GM12891 (cell line): ENCODE measurements around the gene KRTAP9-1. TPM values are rescaled to one million over a fixed set of nuclear protein-coding genes. Genes with fewer than 3 reads are reported as not detected.
"Not testable (repeated sequence)": the region's sequence is repeated elsewhere in the genome, so short reads cannot be mapped to it uniquely, and the experiment has no call there.

Experiments
- DNase-seq: peaks from one replicate; pipeline ENCODE4 v3.0.0; 2011; ENCODE audit warnings: low spot score; ENCODE audit not compliant: insufficient read length
- FAIRE-seq: peaks from 2 replicates; lab custom pipeline; 2011; peaks lifted over from hg19 to GRCh38; lab: Jason Lieb, UNC
- PAX5 ChIP-seq: IDR thresholded peaks from 2 replicates; pipeline ENCODE4 v1.6.1; 2011; ENCODE audit warnings: low read length, moderate library complexity, mild to moderate bottlenecking; ENCODE audit not compliant: insufficient read depth, severe bottlenecking
- POLR2A ChIP-seq: IDR thresholded peaks from 2 replicates; pipeline ENCODE4 v1.6.1; 2011; ENCODE audit warnings: low read depth, low read length, control low read depth
- POLR2AphosphoS5 ChIP-seq: IDR thresholded peaks from 2 replicates; pipeline ENCODE4 v1.6.1; 2011; ENCODE audit warnings: low read depth, low read length, control low read depth
- POU2F2 ChIP-seq: IDR thresholded peaks from 2 replicates; pipeline ENCODE4 v1.6.1; 2011; ENCODE audit warnings: low read depth, mild to moderate bottlenecking, control low read depth, low read length, moderate library complexity
- SPI1 ChIP-seq: IDR thresholded peaks from 2 replicates; pipeline ENCODE4 v1.6.1; 2011; ENCODE audit warnings: low read depth, low read length, control low read depth
- TAF1 ChIP-seq: IDR thresholded peaks from 2 replicates; pipeline ENCODE4 v1.6.1; 2011; ENCODE audit warnings: low read depth, low read length, control low read depth
- polyA plus RNA-seq: library from polyadenylated mRNA; unstranded; fragments of >200 nt; gene quantifications from one replicate; pipeline ENCODE4 v1.2.1, GENCODE V29; 2012; ENCODE audit warnings: low read depth, missing spikeins, inconsistent platforms; ENCODE audit not compliant: missing spikeins

The KRTAP9-1 gene, protein sequence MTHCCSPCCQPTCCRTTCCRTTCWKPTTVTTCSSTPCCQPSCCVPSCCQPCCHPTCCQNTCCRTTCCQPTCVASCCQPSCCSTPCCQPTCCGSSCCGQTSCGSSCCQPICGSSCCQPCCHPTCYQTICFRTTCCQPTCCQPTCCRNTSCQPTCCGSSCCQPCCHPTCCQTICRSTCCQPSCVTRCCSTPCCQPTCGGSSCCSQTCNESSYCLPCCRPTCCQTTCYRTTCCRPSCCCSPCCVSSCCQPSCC
- polyA plus RNA-seq = not detected

DNA sequence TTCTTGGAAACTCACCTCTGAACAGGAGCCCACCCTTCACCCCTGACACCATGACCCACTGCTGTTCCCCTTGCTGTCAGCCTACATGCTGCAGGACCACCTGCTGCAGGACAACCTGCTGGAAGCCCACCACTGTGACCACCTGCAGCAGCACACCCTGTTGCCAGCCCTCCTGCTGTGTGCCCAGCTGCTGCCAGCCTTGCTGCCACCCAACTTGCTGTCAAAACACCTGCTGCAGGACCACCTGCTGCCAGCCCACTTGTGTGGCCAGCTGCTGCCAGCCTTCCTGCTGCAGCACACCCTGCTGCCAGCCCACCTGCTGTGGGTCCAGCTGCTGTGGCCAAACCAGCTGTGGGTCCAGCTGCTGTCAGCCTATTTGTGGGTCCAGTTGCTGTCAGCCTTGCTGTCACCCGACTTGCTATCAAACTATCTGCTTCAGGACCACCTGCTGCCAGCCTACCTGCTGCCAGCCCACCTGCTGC lies at the start of gene KRTAP9-1:
Gene KRTAP9-1, plus strand, starts transcription at position 51 of the 482 bp plus-strand sequence. Its CDS starts 0 bp downstream, at position 51.
- not testable (repeated sequence) for DNase-seq, FAIRE-seq

DNA sequence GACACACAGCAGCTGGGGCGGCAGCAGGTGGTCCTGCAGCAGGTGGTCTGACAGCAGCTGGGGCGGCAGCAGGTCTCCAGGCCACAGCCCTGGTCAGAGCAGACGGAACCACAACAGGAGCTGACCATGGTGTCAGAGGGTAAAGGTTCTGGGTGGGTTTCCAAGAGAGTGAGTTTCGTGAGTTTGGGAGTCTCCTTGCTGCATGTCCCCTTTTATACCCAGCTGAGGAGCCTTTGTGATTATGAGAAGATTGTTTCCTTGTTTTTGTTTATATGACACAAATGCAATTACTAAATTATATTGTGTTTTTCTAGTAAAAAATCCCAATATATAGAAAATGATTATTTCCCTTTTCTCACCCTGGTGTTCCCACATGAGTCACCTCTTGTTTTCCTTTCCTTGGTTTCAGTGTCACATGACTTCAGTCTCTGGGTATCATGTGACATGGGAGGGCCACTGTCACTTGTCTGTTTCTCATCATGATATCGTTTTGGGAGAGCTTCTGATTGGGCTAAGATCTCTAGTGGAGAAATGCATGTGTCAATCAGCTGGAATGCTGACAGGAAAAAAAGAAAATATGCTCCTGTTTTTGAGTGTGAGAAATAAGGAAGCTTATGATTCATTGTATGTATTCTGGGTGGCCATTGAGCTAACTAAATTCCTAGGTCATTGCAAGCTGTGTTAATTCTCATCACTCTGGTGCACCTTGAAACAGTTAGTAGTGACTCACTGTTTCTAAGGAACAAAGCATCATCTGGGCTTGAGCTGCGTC lies 49.1 kb upstream of the KRTAP9-1 start, which contains the start of gene KRTAP4-6:
Gene KRTAP4-6, minus strand, starts transcription at position 185 of the 772 bp plus-strand sequence. Its CDS starts 57 bp downstream, at position 128.
- DNase-seq (no peak), FAIRE-seq (no peak)
- TF ChIP-seq POLR2A (no peak), SPI1 (no peak), POLR2AphosphoS5 (no peak), POU2F2 (no peak), TAF1 (no peak), PAX5 (no peak)

DNA sequence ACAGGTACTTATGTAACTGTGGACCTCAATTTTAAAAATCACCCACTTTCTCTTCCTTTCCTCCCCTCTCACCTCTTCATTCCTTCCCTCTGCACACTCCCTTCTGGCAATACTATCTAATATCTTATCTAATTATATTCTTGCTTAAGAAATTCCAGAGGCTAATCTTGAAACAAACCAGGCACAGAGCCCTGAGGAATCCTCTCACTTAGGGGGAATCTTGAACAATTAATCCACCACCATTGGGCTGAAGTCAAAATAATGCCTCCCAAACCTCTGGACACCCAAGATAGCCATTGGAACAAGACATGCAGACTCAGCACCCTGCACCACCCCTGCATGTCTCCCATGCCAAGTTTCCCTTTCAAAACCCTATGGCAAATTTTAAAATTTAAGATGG lies 48.3 kb upstream of the KRTAP9-1 start:
- DNase-seq = no peak
- FAIRE-seq = no peak
- TF ChIP-seq POLR2AphosphoS5 (no peak), TAF1 (no peak), PAX5 (no peak), POU2F2 (no peak)

DNA sequence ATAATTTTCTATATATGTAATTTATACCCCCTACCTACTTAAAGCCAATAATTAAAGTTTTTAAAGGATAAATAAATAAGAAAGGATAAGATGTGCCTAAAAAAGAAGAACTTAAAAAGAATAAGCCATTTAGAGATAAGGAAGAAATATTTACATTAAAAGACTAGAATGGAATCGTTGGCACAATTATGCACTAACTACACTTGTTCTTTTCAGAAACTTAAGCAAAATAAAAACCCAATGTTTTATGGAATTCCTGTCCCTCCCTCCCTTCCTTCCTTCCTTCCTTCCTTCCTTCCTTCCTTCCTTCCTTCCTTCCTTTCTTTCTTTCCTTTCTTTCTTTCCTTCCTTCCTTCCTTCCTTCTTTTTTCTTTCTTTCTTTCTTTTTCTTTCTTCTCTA lies 44.8 kb upstream of the KRTAP9-1 start:
- TF ChIP-seq SPI1 (no peak), POU2F2 (no peak), POLR2AphosphoS5 (no peak), TAF1 (no peak), PAX5 (no peak), POLR2A (no peak)

DNA sequence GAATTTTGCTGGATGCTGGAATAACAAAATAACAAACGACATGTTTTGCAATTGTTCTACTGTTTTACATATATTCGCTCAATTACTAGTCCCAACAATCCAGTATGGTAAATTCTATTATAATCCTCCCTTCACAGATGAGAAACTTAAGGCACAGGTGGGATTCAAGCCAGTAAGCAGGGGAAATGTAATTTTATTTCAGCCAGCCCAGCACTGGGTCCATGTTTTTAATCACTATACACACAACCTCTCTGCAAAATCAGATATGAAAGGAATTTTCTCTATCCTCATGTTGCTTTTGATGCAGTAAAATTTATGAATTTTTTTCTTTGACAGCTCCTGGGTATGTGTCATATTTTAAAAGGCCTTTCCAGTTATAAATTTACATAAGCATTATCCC lies 44.4 kb upstream of the KRTAP9-1 start:
- DNase-seq (no peak), FAIRE-seq (no peak)
- TF ChIP-seq POLR2AphosphoS5 (no peak), POLR2A (no peak), TAF1 (no peak), PAX5 (no peak), SPI1 (no peak), POU2F2 (no peak)

More for the DNA sequence above, 44.8 kb upstream of the KRTAP9-1 start:
- no peak for FAIRE-seq
- DNase-seq = no peak

DNA sequence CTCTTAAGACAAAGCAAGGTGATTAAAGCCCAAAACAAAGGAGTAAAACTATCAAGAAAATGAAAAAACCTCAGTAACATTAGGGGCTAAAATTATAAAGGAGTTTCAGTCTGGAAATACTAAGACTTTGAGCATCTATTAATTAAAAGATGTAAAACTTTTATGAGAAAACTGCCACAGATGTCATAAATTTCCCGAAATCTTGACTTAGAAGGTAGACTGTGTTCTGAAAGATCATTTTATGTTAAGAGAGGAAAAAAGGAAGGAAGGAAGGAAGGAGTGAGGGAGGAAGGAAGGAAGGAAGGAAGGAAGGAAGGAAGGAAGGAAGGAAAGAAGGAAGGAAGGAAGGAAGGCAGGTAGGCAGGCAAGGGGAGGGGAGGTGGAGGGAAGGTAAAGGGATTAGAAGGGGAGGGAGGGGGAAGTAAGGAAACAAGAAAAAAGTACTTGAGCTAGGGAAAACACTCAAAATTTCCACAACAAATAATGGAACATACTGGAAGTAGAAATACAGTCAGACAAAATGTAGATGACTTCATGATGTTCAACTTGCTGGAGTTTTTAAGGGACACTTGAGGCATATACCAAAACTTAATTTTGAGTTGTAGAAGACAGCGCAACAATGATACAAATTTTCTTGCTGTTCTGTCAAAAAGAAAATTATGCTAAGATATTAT lies 42.0 kb upstream of the KRTAP9-1 start:
- TF ChIP-seq POU2F2 = no peak
- no peak for TF ChIP-seq PAX5
- TF ChIP-seq POLR2AphosphoS5 = no peak
- TF ChIP-seq TAF1 = no peak
- no peak for TF ChIP-seq SPI1
- TF ChIP-seq POLR2A = no peak
- DNase-seq = no peak

DNA sequence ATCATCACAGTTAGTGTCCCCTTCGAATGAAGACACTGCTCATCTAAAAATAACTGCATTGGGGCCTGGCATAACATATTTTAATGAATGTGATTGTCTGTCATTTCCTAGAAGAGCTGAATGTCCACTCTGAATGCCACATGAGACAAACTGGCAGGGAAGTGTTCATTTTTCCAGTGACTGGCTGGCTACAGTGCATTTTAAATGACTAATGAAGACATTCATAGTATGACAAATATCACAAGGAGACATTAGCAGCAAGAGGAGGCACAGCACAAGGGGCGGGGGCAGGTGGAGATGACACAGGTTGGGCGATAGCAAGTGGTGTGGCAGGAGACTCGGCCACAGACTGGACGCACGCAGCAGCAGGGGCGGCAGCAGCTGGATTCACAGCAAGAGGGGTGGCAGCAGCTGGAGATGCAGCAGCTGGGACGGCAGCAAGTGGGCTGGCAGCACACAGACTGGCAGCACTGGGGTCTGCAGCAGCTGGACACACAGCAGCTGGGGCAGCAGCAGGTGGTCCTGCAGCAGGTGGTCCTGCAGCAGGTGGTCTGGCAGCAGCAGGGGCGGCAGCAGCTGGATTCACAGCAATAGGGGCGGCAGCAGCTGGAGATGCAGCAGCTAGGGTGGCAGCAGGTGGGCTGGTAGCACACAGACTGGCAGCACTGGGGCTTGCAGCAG lies 40.6 kb upstream of the KRTAP9-1 start:
- not testable (repeated sequence) for DNase-seq, FAIRE-seq

More for the DNA sequence above, 42.0 kb upstream of the KRTAP9-1 start:
- FAIRE-seq = no peak

DNA sequence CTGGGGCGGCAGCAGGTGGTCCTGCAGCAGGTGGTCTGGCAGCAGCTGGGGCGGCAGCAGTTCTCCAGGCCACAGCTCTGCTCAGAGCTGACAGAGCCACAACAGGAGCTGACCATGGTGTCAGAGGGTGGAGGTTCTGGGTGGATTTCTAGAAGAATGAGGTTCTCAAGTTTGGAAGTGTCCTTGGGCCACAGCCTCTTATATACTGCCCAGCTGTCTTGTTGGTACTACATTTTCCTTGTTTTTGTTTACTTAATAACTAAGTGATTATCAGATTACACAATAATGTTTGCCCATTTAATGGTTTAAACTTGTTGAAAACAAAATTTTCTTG lies 40.1 kb upstream of the KRTAP9-1 start, which contains the start of gene KRTAP4-5:
Gene KRTAP4-5, minus strand, starts transcription at position 174 of the 334 bp plus-strand sequence. Its CDS starts 58 bp downstream, at position 116.
- DNase-seq (no peak), FAIRE-seq (no peak)
- TF ChIP-seq POLR2A (no peak), SPI1 (no peak), PAX5 (no peak), TAF1 (no peak), POU2F2 (no peak), POLR2AphosphoS5 (no peak)

DNA sequence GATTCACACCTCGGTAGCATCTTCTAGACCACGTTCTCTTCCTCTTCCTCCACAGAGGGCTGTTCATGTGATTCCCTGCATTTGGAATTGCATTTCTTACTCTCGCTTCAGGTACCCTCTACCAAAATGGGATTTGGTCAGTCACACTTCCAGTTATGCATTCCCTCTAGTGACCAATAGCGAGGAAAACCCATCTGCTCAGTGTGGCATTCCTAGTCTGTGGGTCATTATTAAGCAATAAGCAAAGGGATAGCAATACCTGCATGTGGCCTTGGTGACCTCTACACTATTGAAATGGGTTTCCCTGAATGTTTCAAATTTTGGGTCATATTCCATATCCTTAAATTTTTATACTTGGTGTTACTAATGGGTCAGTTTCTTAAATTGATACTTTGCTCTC lies 39.7 kb upstream of the KRTAP9-1 start:
- DNase-seq = no peak
- no peak for TF ChIP-seq POLR2AphosphoS5
- no peak for FAIRE-seq
